OCI-M2 (cell line): ENCODE results near the gene SLC6A12.

Experiments used
- DNase-seq: peaks from one replicate; lab custom pipeline; 2025; ENCODE audit not compliant: unreplicated experiment; lab: John Stamatoyannopoulos, UW

The SLC6A12 gene

GRCh38 chr12:214003-214741 lies at the start of gene SLC6A12:
TSS of gene SLC6A12 (minus strand) at chr12:214157. CDS start at chr12:209986, 4,171 bp downstream.
- DNase-seq: no peak

- DNase-seq: no peak
These were observed 49.6 kb upstream of the SLC6A12 start for GRCh38 chr12:263574-263973.

- no peak for DNase-seq
These were observed 48.9 kb upstream of the SLC6A12 start, which contains the start of gene SLC6A13 for GRCh38 chr12:262817-263216. TSS of gene SLC6A13 (minus strand) at chr12:262836. CDS start at chr12:260052, 2,784 bp downstream.

GRCh38 chr12:262113-262512 lies 48.2 kb upstream of the SLC6A12 start:
- DNase-seq: no peak

DNA sequence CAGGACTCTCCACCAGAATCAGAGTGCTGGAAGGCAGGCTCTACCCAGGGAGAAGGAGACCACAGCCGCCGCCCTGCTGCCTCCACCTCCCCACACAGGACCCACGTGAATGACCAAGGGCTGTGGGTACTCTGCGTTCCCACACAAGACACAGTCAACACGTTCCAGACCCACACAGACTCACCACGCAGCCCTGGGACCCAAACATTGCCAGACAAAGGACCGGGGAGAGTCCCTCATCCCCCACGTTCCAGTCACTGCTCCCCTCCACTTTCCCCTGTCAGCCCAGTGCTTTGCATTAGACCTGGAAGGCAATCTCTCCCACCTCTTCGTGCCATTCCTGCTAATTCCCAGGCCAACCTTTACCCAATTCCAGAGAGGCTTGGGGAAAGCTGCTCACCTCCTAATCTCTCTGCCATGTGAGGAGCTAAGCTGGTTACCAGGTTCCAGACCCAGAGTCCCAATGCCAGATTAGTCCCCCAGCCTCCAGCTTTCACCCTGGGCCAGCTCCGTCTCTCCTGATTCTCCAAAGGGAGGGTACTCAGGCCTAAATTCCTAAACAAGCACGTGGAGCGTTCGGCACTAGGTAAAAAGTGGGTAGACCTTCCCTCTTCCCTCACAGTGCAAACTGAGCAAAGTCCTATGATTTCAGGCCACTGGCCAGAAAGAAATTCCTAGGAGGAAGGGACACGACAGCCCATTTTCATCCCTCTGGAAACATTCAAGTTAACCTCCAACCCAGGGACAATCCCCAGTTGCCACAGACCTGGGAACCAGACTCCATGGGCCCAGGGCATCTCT lies 43.8 kb upstream of the SLC6A12 start:
- no peak for DNase-seq

DNA sequence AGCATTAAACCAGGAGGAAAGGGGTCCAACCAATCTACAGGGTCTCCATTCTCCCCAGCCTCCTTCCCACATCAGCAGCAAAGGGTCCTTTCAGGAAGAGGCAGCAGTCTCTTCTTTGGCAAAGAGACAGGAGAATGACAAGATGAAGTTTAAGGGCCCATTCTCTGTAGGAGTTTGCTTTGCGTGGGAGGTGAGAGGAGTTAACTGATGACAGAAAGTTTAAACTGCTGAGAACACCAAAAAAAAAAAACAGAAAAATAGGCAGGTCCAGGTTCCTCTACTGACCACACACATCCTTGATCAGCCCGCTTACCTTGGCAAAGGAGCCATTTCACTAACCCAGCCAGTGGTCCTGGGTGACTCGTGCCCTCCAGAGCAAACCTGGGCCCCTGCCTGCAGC lies 43.0 kb upstream of the SLC6A12 start:
- no peak for DNase-seq

GRCh38 chr12:256225-256624 lies 42.3 kb upstream of the SLC6A12 start:
- no peak for DNase-seq

DNA sequence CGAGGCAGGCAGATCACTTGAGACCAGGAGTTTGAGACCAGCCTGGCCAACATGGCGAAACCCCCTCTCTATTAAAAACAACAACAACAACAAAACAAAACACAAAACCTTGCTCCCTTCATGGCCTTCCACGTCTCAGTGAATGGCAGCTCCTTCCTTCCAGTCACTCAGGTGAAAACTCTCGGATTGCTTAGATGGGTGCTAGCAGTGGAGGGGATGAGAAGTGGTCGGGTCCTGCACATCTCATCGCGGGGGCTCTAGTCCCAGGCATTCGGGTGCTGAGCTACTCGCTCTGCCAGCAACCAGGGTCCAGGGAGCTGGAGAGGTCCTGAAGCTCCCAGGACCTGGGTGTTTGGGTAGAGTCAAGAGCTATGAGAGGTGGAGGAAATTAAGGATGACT lies 41.0 kb upstream of the SLC6A12 start:
- DNase-seq: no peak

- no peak for DNase-seq
These were observed 40.1 kb upstream of the SLC6A12 start for GRCh38 chr12:254039-254438.

DNA sequence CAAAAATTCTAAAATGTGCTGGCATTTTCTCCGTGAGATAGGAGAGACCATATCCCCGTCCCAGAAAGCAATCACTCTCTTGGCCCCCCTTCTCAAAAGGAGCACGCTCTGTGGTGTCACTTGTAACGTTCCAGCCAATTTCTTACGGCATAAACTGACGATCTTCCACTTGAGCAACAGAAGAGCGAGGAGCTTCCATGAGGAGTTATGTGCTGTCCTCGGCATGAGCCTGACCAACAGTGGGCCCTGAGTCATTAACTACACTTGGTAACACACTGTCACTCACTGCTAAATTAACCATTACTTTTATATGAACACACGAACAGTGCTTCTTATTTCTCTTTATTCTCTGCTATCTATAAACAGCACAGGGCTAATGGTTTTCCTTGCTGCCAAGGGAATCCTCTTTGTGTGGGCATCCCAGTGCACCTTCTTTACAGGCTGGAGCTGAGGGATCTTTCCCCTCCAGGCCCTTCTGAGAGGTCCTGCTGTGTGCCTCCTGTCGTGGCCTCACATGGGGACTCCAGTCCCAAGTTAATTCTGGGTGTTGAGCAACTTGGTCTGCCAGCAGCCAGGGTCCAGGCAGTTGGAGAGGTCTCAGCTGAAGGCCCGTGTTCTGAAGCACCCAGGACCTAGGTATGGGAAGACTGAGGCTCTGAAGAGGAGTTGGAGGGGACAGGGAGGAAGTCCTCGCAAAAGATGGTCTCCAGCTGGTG lies 39.3 kb upstream of the SLC6A12 start:
- no peak for DNase-seq

DNA sequence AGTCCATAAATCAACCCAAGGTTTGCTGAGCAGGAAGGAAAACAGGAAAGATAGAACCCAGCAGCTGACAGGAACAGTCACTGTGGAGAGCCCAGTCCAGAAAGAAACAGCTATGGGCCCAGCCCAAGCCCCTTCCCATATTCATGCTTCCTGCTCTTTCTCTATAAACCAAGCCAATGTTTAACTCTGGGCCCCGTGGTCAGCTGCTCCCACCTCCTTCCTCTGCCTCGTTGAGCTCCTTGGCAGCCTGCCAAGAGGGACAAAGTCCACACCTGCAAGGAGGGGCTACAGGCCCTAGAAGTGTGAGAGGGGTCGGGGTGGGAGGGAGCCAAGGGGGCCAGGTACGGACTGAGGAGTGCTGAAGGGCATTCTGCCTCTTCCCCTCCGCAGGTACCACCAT lies 38.7 kb upstream of the SLC6A12 start:
- DNase-seq: no peak

GRCh38 chr12:247271-247670 lies 33.3 kb upstream of the SLC6A12 start:
- DNase-seq: no peak

DNA sequence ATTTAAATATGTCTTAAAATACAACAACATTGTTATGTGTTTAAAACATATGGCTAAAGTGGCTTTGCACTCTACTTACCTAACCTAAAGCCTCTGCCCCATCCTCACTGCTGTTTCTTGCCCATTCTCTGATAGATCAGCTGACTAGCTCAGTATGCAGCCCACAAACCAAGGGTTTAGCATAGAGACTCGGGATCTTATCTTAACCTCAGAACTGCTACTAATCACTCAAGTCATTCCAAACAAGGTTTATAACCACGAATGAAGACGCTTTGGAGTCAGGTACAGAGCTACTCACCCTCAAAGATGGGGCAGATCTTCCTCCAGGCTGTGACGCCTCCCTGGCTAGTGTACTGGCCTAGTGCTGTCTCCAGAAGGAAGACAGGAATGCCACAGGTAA lies 29.4 kb upstream of the SLC6A12 start:
- no peak for DNase-seq

- DNase-seq: no peak
These were observed 28.5 kb upstream of the SLC6A12 start for GRCh38 chr12:242496-242895.

- DNase-seq: no peak
These were observed 27.3 kb upstream of the SLC6A12 start for GRCh38 chr12:241266-241665.

DNA sequence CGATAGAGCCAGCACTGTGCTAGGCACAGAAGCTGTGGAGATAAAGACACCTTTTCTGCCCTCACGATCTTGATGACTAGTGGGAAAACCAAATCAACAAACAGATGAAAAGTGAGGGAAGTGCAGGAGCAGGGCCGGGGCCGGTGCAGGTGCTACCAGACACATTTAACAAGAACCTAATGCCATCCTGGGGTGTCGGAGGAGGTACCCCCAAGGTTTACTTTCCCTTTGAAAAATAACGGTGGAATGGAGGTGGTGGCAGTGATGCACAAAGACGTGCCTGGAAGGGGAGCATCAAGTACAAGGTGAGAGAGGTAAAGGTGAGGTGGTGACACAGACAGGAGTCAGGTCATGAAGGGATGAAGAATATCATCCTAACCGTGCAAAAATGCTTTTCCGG lies 26.6 kb upstream of the SLC6A12 start:
- no peak for DNase-seq

DNA sequence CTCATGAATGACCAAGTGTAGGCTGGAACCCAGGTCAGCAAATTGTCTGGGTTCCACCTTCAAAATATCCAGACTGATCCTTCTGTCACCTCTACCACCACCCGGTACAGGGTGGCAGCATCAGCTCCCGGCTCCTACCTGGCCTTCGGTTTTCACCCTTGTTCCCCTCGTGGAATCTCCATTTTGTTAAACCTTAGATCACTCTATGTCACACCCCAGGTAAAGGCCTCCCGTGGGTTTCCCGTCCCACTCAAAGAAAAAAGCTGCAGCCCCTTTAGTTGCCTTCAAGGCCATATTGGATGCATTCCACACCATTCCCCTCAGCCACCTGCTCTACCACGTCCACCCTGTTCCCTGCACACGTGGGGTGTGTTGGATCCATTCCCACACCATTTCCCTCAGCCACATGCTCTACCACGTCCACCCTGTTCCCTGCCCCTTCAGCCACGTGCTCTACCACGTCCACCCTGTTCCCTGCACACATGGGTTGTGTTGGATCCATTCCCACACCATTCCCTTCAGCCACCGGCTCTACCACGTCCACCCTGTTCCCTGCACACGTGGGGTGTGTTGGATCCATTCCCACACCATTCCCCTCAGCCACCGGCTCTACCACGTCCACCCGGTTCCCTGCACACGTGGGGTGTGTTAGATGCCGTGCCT lies 24.9 kb upstream of the SLC6A12 start:
- no peak for DNase-seq

- no peak for DNase-seq
These were observed 24.2 kb upstream of the SLC6A12 start for GRCh38 chr12:238116-238515.

- DNase-seq: no peak
These were observed 23.3 kb upstream of the SLC6A12 start for GRCh38 chr12:237026-237815.

DNA sequence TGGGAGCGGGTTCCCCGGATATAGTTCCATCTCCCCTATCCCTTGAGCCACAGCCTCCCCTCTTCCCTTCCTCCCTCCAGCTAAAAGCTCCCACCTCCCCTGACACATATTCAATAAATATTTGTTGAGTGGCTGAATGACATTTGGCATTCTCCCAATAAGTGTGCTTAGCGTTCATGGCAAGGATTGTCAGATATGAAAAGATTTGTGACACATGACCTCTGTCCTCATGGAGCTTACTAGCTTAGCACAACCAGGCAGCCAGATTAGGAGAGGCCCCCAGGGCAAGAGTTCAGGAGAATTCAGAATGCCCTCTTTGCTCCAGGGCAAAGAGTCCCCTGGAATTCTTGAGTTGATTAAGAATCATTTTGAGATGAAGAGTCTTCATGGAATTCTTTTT lies 22.5 kb upstream of the SLC6A12 start:
- DNase-seq: no peak
